Measurements from ENCODE around the gene MICAL3. TPM values are rescaled to one million over a fixed set of nuclear protein-coding genes. Genes with fewer than 3 reads are reported as not detected.

Gene MICAL3
- total and polyA plus RNA-seq, 9 of the 15 experiments (the other 6 are each of a cell fraction or from before 2014, with no cell fraction given): 0.53 to 32.1 (median 12.3) TPM

DNA sequence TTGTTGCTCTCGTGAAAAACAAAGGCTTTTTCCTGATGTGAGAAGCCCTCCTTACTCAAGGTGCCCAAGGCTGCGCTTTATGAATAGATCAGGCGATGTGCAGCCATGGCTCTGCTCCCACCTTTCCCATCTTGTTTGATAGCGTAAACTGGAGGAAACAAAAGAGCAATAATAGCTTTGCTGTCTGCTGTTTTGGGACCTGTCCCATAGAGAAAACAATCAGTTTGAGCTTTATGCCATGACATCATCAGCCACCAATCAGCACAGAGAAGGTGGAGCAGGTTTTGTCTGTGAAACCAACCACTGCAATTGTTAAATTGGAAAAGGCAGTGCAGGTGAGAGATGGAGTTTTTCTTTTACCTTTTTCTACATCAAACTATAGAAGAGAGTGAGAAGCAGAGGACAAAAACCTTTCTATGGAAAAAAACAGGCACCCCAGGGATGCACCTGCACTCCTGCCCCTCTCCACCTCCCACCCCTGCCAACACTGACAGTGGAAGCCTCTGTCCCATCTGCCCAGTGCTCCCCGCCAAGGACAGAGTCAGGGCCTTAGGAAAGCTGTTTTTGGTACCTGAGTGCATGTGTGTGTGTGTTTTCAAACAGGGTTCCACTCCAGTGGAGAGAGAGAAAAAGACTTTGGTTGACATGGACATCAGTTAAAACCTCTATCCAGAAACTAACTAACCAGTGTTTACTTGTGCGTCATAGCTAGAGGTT lies 80.7 kb downstream of the MICAL3 start:
- peaks cover 26% of the 10 kb centered on the region; the same call in 2 of the 3 replicates for H3K79me2 ChIP-seq (ENCODE audit: control insufficient read depth, insufficient read depth, low read length)
- 79% methylated on average over 6 of the region's 6 CpGs for WGBS (ENCODE audit: insufficient coverage, low coverage, missing lambda C conversion rate)
- peaks cover 0 to 10% of the 10 kb centered on the region in 2 experiments; a peak in 4 of 5 replicates for H3K4me1 ChIP-seq (replicated peaks in 1 of 2; ENCODE audit: control insufficient read depth in 2 of 2, insufficient read depth in 2 of 2, low read length in 2 of 2)
- no peak for ATAC-seq
- no peak for DNase-seq (ENCODE audit: extremely low read depth in 1 of 4, low spot score in 3 of 4)
- no peak overlapping the region for H3K27ac ChIP-seq (ENCODE audit: extremely low read depth, low read depth, low read length)
- POLR2A ChIA-PET: interaction anchor here (0.8 to 3.0 kb wide), 4 partner anchors 14 to 26 kb away, joined by 3 to 14 read pairs (median 4); no protein-coding TSS in a partner anchor
- no peaks in the 10 kb centered on the region for H3K27me3 ChIP-seq (ENCODE audit: control insufficient read depth in 2 of 2, insufficient read depth in 2 of 2, low read length in 2 of 2)
- no peak overlapping the region for H3K4me3 ChIP-seq
- in situ Hi-C loops (cut with MboI) (no loop called here), intact Hi-C loops (cut with micrococcal nuclease) (no loop called here)
- CTCF ChIA-PET (ENCODE audit: low intra/inter-chr PET ratio): interaction anchor here (0.5 kb wide), 1 partner anchor 1094 kb away, joined by 4 read pairs; no protein-coding TSS in a partner anchor
- BruUV-seq (replicated peaks): no TSS peak
- H3K9me1 ChIP-seq (ENCODE audit: control insufficient read depth, insufficient read depth, low read length): peaks cover 2% of the 10 kb centered on the region
- no peak for FAIRE-seq
- peak; percentile 80 for TF ChIP-seq ATF7 (IDR thresholded peaks at IDR 0.05)
- no peak for TF ChIP-seq ZNF695 (CRISPR knock-in tag; IDR thresholded peaks at IDR 0.05)
- TF ChIP-seq, protein P1, sequence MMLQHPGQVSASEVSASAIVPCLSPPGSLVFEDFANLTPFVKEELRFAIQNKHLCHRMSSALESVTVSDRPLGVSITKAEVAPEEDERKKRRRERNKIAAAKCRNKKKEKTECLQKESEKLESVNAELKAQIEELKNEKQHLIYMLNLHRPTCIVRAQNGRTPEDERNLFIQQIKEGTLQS (IDR thresholded peaks at IDR 0.05): peak; percentile 61
- TF ChIP-seq, protein P1 (CRISPR knock-in tag; conservative IDR thresholded peaks at IDR 0.05): no peak
- TF ChIP-seq, protein P2, sequence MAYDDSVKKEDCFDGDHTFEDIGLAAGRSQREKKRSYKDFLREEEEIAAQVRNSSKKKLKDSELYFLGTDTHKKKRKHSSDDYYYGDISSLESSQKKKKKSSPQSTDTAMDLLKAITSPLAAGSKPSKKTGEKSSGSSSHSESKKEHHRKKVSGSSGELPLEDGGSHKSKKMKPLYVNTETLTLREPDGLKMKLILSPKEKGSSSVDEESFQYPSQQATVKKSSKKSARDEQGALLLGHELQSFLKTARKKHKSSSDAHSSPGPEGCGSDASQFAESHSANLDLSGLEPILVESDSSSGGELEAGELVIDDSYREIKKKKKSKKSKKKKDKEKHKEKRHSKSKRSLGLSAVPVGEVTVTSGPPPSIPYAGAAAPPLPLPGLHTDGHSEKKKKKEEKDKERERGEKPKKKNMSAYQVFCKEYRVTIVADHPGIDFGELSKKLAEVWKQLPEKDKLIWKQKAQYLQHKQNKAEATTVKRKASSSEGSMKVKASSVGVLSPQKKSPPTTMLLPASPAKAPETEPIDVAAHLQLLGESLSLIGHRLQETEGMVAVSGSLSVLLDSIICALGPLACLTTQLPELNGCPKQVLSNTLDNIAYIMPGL (CRISPR knock-in tag; IDR thresholded peaks at IDR 0.05): no peak
- H3K9ac ChIP-seq (ENCODE audit: insufficient read depth in 1 of 2, low read depth in 2 of 2, low read length in 2 of 2): no peak overlapping the region
- no peaks in the 10 kb centered on the region for H3K36me3 ChIP-seq (ENCODE audit: control insufficient read depth, insufficient read depth, low read length)
- no peak overlapping the region for H3K4me2 ChIP-seq (ENCODE audit: insufficient read depth, low read length)
- no peak overlapping the region for H2AFZ ChIP-seq (ENCODE audit: low read depth, low read length)
- peaks cover 63% of the 10 kb centered on the region for H4K20me1 ChIP-seq (replicated peaks; ENCODE audit: control insufficient read depth, insufficient read depth, low read length)
- no peaks in the 10 kb centered on the region for H3K9me3 ChIP-seq (replicated peaks; ENCODE audit: control insufficient read depth, insufficient read depth, low read depth, low read length)

All from K562 (cell line).